ENCODE measurements around the gene GPR107. TPM values are rescaled to one million over a fixed set of nuclear protein-coding genes. Genes with fewer than 3 reads are reported as not detected.
A peak's percentile ranks its signal among the peaks of the same experiment; 100 is the strongest.

GPR107 gene
- total and polyA plus RNA-seq, 2 experiments from 2014 or later = 6.2 to 30.7 TPM

- no peak overlapping the region; the same call in 1 of the 2 replicates for H3K27ac Mint-ChIP-seq
Observed at GRCh38 chr9:130119519-130120298, 66.0 kb downstream of the GPR107 start.

More at GRCh38 chr9:130119519-130120298, 66.0 kb downstream of the GPR107 start:
- H3K27me3 Mint-ChIP-seq (ENCODE audit: insufficient read depth, low read depth, poor library complexity) = peaks cover 13% of the 10 kb centered on the region
- H3K4me2 ChIP-seq = no peak overlapping the region
- H3K9me2 ChIP-seq (ENCODE audit: insufficient read depth) = no peaks in the 10 kb centered on the region
- H3K4me3 Mint-ChIP-seq = no peak overlapping the region
- no peak for DNase-seq (ENCODE audit: low spot score)
- no peak for ATAC-seq
- no peak overlapping the region for H3K4me3 ChIP-seq
- H3K9me3 Mint-ChIP-seq = no peaks in the 10 kb centered on the region
- H3K4me1 ChIP-seq (ENCODE audit: insufficient read depth) = peaks cover 5% of the 10 kb centered on the region
- no peak for TF ChIP-seq POLR2AphosphoS5 (IDR thresholded peaks at IDR 0.05; ENCODE audit: low read depth)
- no peak for TF ChIP-seq NANOG (IDR thresholded peaks at IDR 0.05; ENCODE audit: borderline replicate concordance)
- TF ChIP-seq EZH2 (IDR thresholded peaks at IDR 0.05; ENCODE audit: low read depth, unreplicated experiment) = no peak
- TF ChIP-seq JUNB (IDR thresholded peaks at IDR 0.05; ENCODE audit: unreplicated experiment) = no peak
- no peak for TF ChIP-seq CREB1 (CRISPR knock-in tag; IDR thresholded peaks at IDR 0.05; ENCODE audit: low read depth)
- no peak for TF ChIP-seq ZNF114 (CRISPR knock-in tag; IDR thresholded peaks at IDR 0.05)
- no peak for TF ChIP-seq ETS1 (IDR thresholded peaks at IDR 0.05)
- TF ChIP-seq ZNF331 (CRISPR knock-in tag; IDR thresholded peaks at IDR 0.05; ENCODE audit: low read depth) = no peak
- TF ChIP-seq CTCF (conservative IDR thresholded peaks at IDR 0.05; ENCODE audit: low read depth in 2 of 2) = no peak
- TF ChIP-seq EZH2phosphoT487 (IDR thresholded peaks at IDR 0.05; ENCODE audit: unreplicated experiment) = no peak
- TF ChIP-seq STAT1 (IDR thresholded peaks at IDR 0.05; ENCODE audit: unreplicated experiment) = no peak
- no peak for TF ChIP-seq ZNF462 (CRISPR knock-in tag; IDR thresholded peaks at IDR 0.05)
- no peak for TF ChIP-seq REST (IDR thresholded peaks at IDR 0.05; ENCODE audit: unreplicated experiment)
- peaks cover 13% of the 10 kb centered on the region; the same call in 1 of the 2 replicates for H3K36me3 ChIP-seq (ENCODE audit: insufficient read depth)
- H3K79me2 ChIP-seq (replicated peaks; ENCODE audit: insufficient read depth) = no peaks in the 10 kb centered on the region
- H3K4me1 Mint-ChIP-seq = peaks cover 46% of the 10 kb centered on the region
- peak overlapping the region; percentile 85 for H3K27ac ChIP-seq (ENCODE audit: low read depth)
- H4K20me1 ChIP-seq (replicated peaks; ENCODE audit: insufficient read depth) = peaks cover 3% of the 10 kb centered on the region; the same call in 1 of the 2 replicates
- H2AFZ ChIP-seq = no peak overlapping the region
- H3K36me3 Mint-ChIP-seq (ENCODE audit: low read depth) = peaks cover 5% of the 10 kb centered on the region; the same call in 2 of the 3 replicates
- H3K27me3 ChIP-seq (ENCODE audit: insufficient read depth) = no peaks in the 10 kb centered on the region
- H3F3A ChIP-seq (replicated peaks; ENCODE audit: low read depth) = no peaks in the 10 kb centered on the region

All from GM23338 (cell line).